CD4-positive, alpha-beta T cell treated with Interleukin-21 for 1 hour (primary cell): ENCODE results near the gene IP6K3.

Experiments used
- DNase-seq: peaks from one replicate; pipeline ENCODE4 v3.0.0-alpha.2; 2020

IP6K3 gene

GRCh38 chr6:33746651-33747100 is at the start of gene IP6K3:
Gene IP6K3, minus strand, starts transcription at chr6:33746905. Its CDS starts 11,429 bp downstream, at chr6:33735476.
- DNase-seq = no peak

- no peak for DNase-seq
These were observed 48.4 kb upstream of the IP6K3 start for GRCh38 chr6:33794910-33795623.

- DNase-seq = no peak
These were observed 46.3 kb upstream of the IP6K3 start for GRCh38 chr6:33792981-33793380.

GRCh38 chr6:33791620-33792019 is 44.9 kb upstream of the IP6K3 start:
- no peak for DNase-seq

GRCh38 chr6:33790910-33791309 is 44.2 kb upstream of the IP6K3 start:
- no peak for DNase-seq

- DNase-seq = no peak
These were observed 43.7 kb upstream of the IP6K3 start for GRCh38 chr6:33790379-33790778.

- DNase-seq = no peak
These were observed 42.8 kb upstream of the IP6K3 start for GRCh38 chr6:33789550-33789895.

GRCh38 chr6:33788694-33789549 is 42.2 kb upstream of the IP6K3 start, which contains the start of gene LEMD2:
Gene LEMD2, minus strand, starts transcription at chr6:33789130. Its CDS starts 14 bp downstream, at chr6:33789116.
- peak; percentile 94 for DNase-seq

GRCh38 chr6:33787954-33788693 is 41.4 kb upstream of the IP6K3 start:
- DNase-seq = peak; percentile 68

GRCh38 chr6:33787346-33787953 is 40.7 kb upstream of the IP6K3 start:
- DNase-seq = peak; percentile 5

- no peak for DNase-seq
These were observed 40.0 kb upstream of the IP6K3 start for GRCh38 chr6:33786736-33787135.

- DNase-seq = no peak
These were observed 39.1 kb upstream of the IP6K3 start for GRCh38 chr6:33785778-33786177.

GRCh38 chr6:33784787-33785186 is 38.1 kb upstream of the IP6K3 start:
- no peak for DNase-seq

- no peak for DNase-seq
These were observed 37.2 kb upstream of the IP6K3 start for GRCh38 chr6:33783781-33784520.

GRCh38 chr6:33782561-33782960 is 35.9 kb upstream of the IP6K3 start:
- no peak for DNase-seq

- DNase-seq = no peak
These were observed 34.6 kb upstream of the IP6K3 start for GRCh38 chr6:33781131-33781975.

GRCh38 chr6:33779895-33780294 is 33.2 kb upstream of the IP6K3 start:
- no peak for DNase-seq

GRCh38 chr6:33779290-33779689 is 32.6 kb upstream of the IP6K3 start:
- DNase-seq = no peak

GRCh38 chr6:33778444-33779121 is 31.9 kb upstream of the IP6K3 start:
- DNase-seq = no peak
